HG02623 (cell line): Measurements from ENCODE around the gene SPATA31C2.
"Not testable (repeated sequence)": the region's sequence is repeated elsewhere in the genome, so short reads cannot be mapped to it uniquely, and the experiment has no call there.

Experiments
- ATAC-seq: cut with Tn5 transposase; IDR thresholded peaks from one replicate; pipeline ENCODE4 v1.9.1; 2021; ENCODE audit warnings: moderate library complexity; ENCODE audit not compliant: unreplicated experiment

SPATA31C2 gene

DNA sequence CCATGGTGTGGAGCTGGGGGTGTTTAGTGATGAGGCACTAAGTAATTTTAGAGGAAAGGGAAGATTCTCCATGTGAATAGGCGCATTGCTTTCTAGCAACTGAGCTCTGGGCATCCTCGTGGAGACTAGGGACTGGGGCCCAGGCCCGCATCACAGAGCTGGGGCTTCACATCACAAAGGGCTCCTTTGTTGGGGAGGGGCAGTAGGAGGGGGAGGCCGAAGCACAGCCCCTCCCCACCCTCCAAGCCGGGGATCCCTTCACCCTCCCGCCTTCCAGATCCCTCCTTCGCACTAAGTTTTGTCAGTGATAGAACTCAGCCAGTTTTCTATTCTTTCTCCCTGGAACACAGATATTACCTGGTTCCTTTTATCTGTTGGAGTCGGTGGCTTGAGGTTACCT is at the start of gene SPATA31C2:
TSS of gene SPATA31C2 (minus strand) at position 101 of the 400 bp plus-strand sequence. CDS start at position 72, 29 bp downstream.
- ATAC-seq, result not testable (repeated sequence)

DNA sequence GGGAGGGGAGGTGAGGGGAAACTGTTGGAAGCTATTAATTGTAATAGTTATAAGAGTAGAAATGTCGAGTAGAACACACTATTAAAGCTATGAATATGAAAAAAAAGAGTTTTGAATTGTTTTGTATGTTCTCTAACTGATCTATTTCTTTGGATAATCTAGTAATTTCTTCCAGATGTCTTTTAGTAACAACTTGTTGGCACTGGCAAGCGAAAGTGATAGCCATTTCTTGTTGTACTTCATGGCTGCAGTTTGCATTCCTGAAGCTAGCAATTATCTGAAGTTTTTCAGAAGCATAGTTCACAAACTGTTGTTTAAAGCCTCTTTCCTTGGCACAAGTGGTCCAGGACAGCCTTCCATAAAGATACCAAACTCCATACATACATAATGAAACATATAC is 49.4 kb upstream of the SPATA31C2 start:
- no peak for ATAC-seq

DNA sequence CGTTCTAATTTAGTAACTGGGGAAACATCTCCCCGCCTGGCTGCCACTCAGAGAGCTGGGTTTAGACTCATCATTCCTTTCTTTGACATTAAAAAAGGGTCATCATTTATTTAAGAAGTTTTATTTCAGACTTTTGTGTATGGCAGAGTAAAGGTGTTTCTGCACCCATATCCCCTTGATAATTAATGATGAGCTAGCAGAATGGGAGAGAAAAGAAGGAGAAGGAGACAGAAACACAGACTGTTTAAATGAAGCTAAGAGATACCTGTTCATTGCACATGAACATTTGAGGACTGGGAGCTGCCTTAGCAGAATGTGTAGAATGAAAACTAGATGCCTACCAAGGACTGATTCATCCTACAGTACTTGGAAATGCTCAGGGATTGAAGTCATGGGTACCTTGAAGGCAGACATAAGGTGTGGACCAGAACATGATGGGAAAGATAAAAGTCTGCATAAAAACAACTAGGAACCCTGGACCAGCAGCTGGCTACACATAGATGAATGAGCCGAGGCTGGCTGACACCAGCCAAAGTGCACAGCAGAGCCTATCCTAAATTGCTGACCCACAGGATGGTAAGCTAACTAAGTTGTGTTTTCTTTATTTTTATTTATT is 48.3 kb upstream of the SPATA31C2 start:
- ATAC-seq, result no peak

DNA sequence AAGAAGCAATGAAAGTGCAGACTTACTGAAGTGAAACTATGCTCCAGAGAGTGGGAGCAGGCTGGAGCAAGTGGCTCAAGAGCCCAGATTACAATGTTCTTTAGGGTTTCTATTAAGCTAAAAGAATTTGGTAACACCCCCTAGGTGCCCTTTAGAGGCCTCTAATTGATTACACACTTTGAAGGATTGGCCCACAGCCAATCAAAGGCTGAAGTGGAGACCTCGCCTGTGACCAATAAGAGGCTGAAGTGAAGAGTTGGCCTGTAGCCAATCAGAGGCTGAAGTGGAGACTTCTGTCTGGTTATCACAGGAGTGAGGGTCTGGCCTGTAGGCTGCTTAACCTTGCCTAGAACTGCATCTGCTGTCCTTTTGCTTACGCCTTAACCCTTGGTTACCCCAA is 46.7 kb upstream of the SPATA31C2 start:
- no peak for ATAC-seq

DNA sequence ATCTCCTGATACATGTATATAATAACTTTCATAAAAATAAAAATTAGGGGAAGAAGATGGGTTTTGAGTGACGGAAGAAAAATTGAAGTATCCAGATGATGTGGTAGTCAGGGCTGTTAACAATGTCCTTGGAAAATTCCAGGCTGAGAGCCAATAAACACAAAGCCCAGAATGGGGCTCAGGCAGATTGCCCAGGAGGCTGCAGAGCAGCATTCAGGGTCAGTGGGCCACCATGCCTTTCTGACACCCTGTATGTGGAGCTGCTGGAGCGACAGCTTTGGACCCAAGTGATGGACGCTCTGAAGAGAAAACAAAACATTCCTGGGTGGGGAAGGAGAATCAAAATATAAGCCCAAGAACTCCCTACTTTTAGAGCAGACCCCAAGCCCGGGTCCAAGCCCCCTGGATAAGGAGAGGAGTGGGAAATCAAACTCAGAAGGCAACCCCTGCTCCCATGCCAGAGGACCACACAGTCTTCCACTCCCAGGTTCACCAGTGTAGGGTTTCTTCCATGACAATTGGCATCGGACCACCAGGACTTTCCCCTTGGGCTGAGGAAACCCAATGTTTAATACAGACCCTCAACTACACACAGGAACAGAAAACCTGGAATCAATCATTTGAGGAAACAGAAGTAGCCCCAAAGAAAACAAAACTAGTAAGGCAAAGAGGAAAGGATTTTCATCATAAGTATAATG is 45.7 kb upstream of the SPATA31C2 start:
- no peak for ATAC-seq

DNA sequence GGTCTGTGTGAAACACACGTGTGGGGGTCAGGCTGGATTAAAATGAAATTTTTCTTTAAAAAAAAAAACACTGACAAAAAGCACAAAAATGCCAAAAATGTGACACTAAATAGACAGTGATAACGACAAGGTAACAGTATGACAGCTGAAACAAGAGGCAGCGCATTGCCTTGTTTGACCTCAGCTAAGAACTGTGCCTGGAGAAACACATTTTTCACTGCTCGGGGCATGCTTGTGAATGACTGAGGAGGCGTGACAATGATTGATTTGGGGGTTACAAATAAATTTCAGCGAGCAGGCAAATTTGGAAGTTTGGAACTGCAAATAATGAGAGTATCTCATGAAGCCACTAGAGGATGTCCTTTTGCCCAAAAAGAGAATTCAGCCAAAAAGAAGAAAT is 44.2 kb upstream of the SPATA31C2 start:
- no peak for ATAC-seq

DNA sequence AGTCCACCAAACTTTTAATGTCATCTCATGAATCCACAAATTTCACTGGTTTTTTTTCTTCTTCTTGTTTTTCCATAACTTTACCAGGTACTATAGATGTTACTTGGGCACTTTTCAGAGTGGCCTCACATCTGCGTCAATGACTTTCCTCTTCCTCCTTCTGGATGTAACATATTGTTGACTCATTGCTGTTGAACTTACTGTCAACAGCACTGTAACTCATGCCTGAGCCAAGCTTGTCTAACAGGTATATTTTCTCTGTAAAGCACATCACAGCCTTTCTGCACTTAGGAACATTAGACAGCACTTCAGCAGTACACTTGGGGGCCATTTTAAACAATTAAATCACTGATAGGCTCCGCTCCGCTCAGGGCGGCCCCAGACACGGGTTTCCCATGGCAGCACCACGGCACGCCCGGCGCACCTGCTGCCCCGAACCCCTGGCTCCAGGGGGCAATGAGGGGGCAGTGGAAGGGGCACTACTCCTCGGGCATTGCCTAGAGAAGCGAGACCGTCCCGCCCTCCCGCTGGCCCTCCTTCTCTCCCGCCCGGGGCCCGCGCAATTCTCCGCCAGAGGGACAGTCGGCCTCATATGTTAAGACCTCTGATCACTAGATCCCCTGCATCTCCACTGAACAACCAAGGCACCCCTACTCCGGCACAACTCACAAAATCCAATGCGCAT is 41.9 kb upstream of the SPATA31C2 start:
- no peak for ATAC-seq

DNA sequence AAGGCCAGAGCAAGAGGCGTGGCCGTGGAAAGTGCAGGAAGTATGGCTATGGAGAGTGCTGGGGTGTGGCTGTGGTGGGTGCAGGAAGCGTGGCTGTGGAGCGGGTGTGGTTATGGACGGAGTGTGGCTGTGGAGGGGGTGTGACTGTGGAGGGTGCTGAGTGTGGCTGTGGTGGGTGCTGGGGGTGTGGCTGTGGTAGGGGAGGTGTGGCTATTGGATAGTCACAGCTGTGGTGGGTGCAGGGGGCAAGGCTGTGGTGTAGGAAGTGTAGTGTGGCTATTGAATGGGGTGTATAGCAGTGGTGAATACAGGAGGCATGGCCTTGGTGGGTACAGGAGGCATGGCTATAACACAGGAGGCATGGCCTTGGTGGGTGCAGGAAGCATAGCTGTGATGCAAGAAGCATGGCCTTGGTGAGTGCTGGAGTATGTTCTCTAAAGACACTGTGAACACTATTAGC is 40.8 kb upstream of the SPATA31C2 start:
- no peak for ATAC-seq

DNA sequence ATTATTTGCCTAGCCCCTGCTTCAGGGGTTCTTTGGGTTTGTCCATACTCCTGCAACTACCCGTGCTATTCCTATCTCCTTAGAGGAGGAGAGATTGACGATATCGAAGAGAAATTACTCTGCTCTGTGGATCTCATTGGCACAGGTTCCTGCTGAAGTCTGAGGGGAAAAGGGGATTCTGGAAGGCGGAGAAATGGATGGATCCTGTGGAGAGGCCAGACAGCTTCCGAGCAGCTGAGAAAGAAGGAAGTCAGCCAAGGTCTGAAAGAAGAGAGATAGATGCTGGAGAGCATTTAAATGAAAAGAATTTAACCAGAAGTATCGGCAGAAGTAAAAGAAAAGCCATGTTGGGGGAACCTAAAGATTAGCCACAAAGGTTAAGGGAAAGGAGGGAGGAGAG is 40.4 kb upstream of the SPATA31C2 start:
- ATAC-seq, result no peak

DNA sequence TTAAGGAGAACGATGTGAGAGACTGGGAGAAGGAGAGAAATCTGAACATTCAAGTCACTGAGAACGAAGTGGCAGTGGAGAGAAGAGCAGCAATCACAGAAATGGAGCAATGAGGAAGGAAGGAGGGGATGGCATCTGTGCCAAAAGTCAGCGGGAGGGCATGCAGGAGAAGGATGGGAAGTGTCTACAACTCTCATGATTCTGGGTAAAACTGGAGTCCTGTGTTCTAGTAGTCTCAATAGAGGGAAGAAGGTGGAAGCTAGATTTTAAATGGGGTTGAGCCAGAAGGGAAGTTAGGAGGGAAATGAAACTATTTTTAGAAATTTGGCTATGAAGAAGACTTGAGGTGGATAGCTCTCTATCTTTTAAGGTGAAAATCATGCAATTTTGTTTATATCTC is 39.1 kb upstream of the SPATA31C2 start:
- ATAC-seq, result no peak

DNA sequence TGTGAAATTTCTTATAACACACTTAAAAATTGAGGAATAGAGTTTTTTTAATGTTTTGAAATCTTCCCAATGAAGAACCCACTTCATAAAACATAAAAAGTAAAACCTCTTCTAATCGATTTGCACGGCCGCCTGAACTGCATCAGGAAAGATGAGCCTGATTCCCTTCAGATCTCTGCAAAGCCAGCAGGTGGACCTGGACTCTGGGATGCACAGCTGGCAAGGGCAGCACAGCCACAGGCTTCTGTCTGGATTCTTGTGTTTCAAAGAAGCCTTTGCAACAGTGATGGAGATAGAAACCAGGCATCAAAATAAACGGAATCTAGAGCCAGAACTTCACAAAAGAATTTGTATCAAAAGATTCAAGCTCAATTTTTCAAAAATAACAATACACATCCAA is 36.0 kb upstream of the SPATA31C2 start:
- ATAC-seq, result no peak

DNA sequence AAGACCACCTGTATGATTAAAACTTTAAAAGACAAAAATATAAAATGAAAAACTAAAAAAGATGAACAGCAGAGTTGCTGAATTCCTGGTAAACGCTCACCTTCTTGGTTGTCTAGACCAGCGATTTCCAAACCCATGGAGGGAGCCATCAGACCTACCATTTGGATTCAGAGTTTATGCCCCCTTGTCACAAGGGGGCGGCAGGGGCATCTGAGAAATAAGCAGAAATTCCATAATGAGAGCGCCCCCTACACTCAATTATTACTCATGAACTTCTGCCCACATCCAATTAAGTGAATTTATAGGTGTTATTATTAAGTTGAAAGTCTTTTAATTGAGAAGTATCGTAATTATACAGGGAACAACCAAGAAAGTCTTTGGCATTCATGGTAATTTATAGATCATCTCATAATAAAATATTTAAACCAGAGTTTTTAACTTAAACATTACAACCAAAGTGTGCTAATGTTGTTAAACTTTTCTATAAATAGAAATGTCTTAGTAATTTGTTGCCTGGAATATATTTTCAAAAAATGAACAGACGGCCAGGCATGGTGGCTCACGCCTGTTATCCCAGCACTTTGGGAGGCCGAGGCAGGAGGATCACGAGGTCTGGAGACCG is 35.2 kb upstream of the SPATA31C2 start:
- no peak for ATAC-seq

DNA sequence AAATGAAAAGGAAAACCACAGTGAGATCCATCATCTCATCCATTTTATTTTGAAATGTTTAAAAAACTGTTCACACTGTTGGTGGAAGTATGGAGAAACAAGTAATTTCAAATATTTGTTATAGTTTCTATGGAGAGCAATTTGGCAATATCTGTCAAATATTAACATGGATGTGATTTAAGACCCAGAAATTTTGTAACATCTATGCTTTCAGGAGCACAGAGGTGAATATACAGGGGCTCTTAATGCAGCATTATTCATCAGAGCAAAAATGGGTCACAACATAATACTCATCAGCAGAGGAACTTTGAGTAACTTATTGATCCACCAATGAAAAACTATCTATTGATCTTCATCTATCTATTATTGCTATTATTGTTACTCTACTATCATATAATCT is 31.4 kb upstream of the SPATA31C2 start:
- ATAC-seq, result no peak

DNA sequence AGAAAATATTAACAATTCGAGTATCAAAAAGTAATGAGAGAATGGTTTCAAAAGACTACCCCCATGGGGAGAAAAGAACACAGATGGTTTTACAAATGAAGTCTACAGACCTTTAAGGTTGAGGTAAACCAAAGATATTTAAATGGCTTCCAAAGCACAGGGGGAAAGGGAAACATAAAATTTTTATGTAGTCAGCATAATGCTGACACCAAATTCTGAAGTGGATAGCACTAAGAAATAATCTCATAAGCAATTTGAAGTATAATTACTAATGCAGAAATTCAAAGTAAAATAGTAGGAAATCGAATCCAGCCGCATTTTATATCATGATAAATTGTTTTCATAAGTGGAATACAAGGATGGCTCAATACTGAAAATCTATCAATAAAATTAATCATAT is 30.3 kb upstream of the SPATA31C2 start:
- ATAC-seq, result no peak

DNA sequence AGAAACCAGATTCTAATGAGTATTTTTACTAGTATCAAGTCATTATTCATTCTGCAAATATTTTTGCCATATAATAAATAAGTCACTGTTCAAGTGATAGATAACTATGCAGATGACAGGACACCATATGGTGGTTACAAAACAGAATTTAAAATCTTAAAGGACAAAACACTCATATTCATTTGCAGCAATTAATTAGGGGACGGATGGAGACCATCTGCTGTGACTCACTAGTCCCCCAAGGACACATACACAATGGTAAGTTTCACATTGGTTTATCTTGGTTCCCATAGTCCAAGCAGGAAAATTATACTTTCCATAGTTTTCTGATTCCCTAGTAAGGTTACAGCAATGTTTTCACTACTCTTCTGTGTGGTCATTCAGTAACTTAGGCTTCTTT is 28.4 kb upstream of the SPATA31C2 start:
- no peak for ATAC-seq

DNA sequence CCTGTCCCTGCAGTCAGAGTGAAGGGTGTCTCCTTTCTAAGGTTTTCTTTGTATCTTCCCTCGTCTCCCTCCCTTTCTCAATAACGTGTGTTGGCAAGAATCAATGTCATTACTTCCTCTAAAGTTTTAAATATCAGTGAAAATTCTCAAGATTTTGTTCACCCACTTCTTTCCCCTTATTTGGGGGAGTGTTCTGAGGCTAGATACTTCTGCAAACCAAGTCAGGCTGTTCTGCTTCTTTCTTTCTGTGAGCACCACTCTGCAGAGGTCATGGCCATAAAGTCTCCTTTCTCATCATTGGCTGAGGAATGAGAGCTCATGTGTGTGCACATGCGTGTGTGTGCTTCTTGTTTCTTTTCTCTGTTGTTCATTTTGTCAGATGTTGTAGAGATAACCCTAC is 26.6 kb upstream of the SPATA31C2 start:
- no peak for ATAC-seq

DNA sequence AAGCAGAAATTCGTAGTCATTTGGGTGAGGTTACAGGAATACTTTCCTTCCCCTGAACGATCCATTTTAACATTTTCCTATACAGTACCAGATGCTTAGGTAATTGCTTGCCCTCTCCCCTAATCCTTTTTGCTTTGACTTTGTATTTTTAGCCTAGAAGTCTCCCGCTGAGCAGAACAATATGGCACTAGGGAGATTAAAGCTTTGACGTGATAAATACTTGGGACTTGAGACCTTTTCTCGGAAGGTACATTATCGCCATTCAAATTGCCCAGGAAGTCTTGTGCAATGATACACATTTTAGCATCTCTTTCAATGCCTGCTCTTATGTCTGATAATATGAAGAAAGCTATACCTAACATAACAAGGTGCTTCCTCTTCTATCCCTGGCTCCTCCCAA is 22.9 kb upstream of the SPATA31C2 start:
- ATAC-seq, result no peak

DNA sequence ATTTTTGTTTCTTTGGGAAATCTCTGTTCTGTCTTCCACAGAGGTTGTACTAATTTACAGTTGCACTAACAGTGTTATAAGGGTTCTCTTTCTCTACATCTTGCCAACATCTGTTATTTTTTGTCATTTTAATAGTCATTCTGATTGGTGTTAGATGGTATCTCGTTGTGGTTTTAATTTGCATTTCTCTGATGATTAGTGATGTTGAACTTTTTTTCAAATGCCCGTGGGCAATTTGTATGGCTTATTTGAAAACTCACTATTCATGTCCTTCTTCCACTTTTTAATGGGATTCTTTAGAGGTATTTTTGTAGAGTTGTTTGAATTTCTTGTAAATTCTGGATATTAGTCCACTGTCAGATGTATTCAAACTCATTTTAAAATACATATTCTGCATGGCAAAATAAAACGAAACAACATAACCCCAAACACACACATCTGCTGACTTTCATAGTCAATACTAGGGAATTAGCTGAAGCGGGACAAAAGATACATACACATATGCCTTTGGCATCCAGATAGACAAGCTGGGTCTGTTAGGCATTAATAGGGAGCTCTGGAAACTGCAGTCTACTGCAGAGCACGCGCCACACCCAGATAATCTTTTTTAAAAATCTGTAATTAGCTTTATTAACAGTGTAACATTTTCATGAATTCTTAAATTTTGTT is 5.8 kb upstream of the SPATA31C2 start:
- ATAC-seq, result no peak

DNA sequence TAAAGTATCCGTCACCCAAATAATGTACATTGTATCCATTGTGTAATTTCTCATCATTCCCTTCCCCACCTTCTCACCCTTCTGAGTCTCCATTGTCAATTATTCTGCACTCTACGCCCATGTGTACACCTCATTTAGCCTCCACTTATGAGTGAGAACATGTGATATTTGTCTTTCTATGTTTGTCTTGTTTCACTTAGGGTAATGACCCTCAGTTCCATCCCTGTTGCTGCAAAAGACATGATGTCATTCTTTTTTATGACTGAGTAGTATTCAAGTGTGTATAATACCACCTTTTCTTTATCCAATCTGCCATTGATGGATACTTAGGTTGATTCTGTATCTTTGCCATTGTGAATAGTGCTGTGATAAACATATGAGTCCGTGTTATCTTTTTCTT is 4.9 kb upstream of the SPATA31C2 start:
- no peak for ATAC-seq

DNA sequence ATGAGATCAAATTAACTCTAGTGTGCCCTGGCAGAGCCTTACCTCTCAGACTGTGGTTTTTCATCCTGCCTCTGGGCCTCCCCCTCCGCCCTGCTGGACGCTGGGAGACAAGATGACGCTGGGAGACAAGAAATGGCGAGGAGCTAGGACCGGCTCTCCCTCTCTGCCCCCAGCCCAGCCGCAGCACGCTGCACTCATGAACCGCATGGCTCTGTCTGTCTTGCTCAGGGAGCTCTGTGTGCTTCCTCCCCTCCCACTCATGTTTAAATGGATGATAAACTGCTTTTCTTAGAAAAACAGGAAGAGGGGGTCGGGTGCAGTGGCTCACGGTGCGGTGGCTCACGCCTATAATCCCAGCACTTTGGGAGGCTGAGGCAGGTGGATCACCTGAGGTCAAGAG is 4.7 kb downstream of the SPATA31C2 start:
- not testable (repeated sequence) for ATAC-seq

DNA sequence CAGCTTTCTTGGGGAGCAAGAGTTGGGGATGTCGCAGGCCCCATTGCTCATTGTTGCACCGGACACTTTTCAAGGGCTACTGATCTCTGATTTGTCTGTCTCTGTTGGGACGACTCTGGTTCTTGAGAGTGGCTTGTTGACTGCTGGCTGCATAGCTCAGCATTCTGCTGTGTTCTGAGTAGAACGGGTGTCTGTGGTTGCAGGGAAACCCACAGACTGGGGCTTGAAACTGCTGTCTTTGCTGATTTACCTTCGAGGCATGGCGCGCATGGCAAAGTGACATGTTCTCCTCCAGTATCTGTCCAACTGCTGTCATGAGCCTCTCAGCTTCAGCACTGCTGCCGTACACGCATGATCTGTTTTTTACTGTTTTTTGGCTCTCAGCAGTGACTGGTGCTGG is 8.7 kb downstream of the SPATA31C2 start:
- ATAC-seq, result not testable (repeated sequence)
